Measurements from ENCODE around the gene GALNT13.

The GALNT13 gene

DNA sequence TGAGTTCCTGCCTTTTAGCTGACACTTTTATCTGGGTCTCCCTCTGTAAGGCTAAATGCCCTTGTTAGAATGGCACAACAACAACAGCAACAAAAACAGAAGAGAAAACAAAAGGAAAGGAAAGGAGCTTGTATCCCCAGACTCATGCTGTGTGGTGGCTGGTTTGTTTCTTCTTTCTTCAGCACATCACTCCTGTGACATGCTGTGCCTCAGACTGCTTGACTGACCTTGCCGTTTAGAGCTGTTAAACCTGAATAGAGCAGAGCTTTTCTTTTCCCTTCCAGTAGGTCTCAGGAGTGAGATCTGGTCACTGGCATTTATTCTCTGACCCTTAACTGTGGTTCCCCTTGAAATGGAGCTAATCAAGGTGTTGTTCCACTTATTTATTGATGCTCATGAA is 18.9 kb downstream of the GALNT13 start:
- in situ Hi-C loops (cut with MboI; ENCODE audit: low sequenced_read_pairs), result no loop called here
- Histone ChIP-seq H3K4me1 (no peaks in the 10 kb centered on the region), H3K9me3 (no peaks in the 10 kb centered on the region), H3K4me3 (no peak overlapping the region), H3K36me3 (replicated peaks) (no peaks in the 10 kb centered on the region), H3K27me3 (ENCODE audit: low read depth) (no peaks in the 10 kb centered on the region)
- no peak for DNase-seq (ENCODE audit: low spot score in 2 of 2)

GRCh38 chr2:153891051-153891450 is 19.3 kb downstream of the GALNT13 start:
- Histone ChIP-seq H3K4me3 (no peak overlapping the region), H3K4me1 (no peaks in the 10 kb centered on the region), H3K9me3 (no peaks in the 10 kb centered on the region), H3K27me3 (ENCODE audit: low read depth) (no peaks in the 10 kb centered on the region), H3K36me3 (replicated peaks) (no peaks in the 10 kb centered on the region)
- DNase-seq (ENCODE audit: low spot score in 2 of 2), result no peak
- in situ Hi-C loops (cut with MboI; ENCODE audit: low sequenced_read_pairs), result no loop called here

DNA sequence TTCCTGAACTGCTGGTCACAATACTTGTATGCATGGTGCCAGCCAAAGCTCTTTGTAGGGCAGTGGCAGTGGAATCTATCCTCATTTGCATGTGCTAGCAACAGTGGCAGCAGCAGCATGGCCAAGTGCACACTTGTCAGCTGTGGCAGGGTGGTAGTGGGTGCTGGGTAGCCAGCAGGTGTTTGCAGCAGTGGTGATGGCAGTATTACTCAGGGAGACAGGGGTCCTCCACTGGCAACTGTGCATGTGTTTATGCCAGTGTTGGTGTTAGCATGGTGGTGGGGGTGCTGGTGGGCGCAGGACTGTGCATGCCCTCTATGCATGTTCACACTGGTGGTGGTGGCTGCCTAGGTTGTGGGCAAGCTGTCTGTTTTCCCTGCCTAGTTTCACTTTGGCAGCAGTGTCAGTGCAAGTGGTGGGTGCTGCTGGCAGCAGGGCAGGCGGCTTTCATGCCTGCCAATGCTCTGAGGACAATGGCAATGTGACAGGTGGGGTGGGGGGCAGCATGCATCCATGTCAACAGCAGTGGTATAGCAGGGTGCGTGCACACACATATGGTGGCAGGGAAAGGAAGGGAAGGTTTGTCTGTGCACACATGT is 41.2 kb downstream of the GALNT13 start:
- H3K4me1 ChIP-seq, result no peaks in the 10 kb centered on the region; the same call in 1 of the 2 replicates
- no peak for DNase-seq (ENCODE audit: low spot score in 2 of 2)

GRCh38 chr2:153917570-153917969 is 45.8 kb downstream of the GALNT13 start:
- H3K27me3 ChIP-seq (ENCODE audit: low read depth), result no peaks in the 10 kb centered on the region
- H3K4me1 ChIP-seq, result no peaks in the 10 kb centered on the region
- no peaks in the 10 kb centered on the region for H3K36me3 ChIP-seq (replicated peaks)
- DNase-seq (ENCODE audit: low spot score in 2 of 2), result no peak
- no peaks in the 10 kb centered on the region for H3K9me3 ChIP-seq
- in situ Hi-C loops (cut with MboI; ENCODE audit: low sequenced_read_pairs), result no loop called here
- no peak overlapping the region for H3K4me3 ChIP-seq

More for the DNA sequence above, 41.2 kb downstream of the GALNT13 start:
- Histone ChIP-seq H3K27me3 (ENCODE audit: low read depth) (no peaks in the 10 kb centered on the region), H3K4me3 (no peak overlapping the region), H3K9me3 (no peaks in the 10 kb centered on the region), H3K36me3 (replicated peaks) (no peaks in the 10 kb centered on the region)
- in situ Hi-C loops (cut with MboI; ENCODE audit: low sequenced_read_pairs), result no loop called here

DNA sequence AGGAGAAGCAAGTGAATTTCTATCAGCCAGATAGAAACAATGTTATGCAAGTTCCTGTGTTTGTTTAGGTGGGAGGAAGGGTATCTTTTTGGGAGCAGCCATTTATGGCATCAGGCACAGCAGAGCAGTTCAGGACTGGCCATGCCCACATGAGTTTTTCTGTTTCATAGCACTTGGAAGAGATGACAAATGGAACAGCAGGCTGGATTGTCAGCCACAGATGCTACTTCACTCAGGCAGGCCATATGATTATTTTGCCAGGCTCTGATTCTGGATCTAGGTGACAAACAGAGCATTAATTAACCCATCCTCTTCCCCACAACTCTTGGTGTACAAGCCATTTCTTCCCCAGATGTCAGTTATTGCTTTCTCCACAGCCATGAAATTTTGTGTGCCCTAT is 63.8 kb downstream of the GALNT13 start:
- in situ Hi-C loops (cut with MboI; ENCODE audit: low sequenced_read_pairs), result no loop called here
- H3K27me3 ChIP-seq (ENCODE audit: low read depth), result no peaks in the 10 kb centered on the region
- H3K4me3 ChIP-seq, result no peak overlapping the region
- no peaks in the 10 kb centered on the region for H3K9me3 ChIP-seq
- H3K4me1 ChIP-seq, result no peaks in the 10 kb centered on the region
- no peak for DNase-seq (ENCODE audit: low spot score in 2 of 2)
- H3K36me3 ChIP-seq (replicated peaks), result no peaks in the 10 kb centered on the region

- no peak for DNase-seq (ENCODE audit: low spot score in 2 of 2)
- no peak overlapping the region for H3K4me3 ChIP-seq
- no peaks in the 10 kb centered on the region for H3K9me3 ChIP-seq
- no peaks in the 10 kb centered on the region for H3K27me3 ChIP-seq (ENCODE audit: low read depth)
- no peaks in the 10 kb centered on the region for H3K4me1 ChIP-seq
- in situ Hi-C loops (cut with MboI; ENCODE audit: low sequenced_read_pairs), result no loop called here
- H3K36me3 ChIP-seq (replicated peaks), result no peaks in the 10 kb centered on the region
Measured at GRCh38 chr2:153939124-153939796, 67.5 kb downstream of the GALNT13 start.

GRCh38 chr2:153940511-153940910 is 68.8 kb downstream of the GALNT13 start:
- H3K9me3 ChIP-seq, result no peaks in the 10 kb centered on the region
- in situ Hi-C loops (cut with MboI; ENCODE audit: low sequenced_read_pairs), result no loop called here
- DNase-seq (ENCODE audit: low spot score in 2 of 2), result no peak

GRCh38 chr2:153944800-153945199 is 73.1 kb downstream of the GALNT13 start:
- no peak overlapping the region for H3K4me3 ChIP-seq
- no peak for DNase-seq (ENCODE audit: low spot score in 2 of 2)
- no peaks in the 10 kb centered on the region for H3K4me1 ChIP-seq
- no peaks in the 10 kb centered on the region for H3K36me3 ChIP-seq (replicated peaks)
- in situ Hi-C loops (cut with MboI; ENCODE audit: low sequenced_read_pairs), result no loop called here
- H3K27me3 ChIP-seq (ENCODE audit: low read depth), result no peaks in the 10 kb centered on the region
- no peaks in the 10 kb centered on the region for H3K9me3 ChIP-seq

More at GRCh38 chr2:153940511-153940910, 68.8 kb downstream of the GALNT13 start:
- Histone ChIP-seq H3K27me3 (ENCODE audit: low read depth) (no peaks in the 10 kb centered on the region), H3K4me1 (no peaks in the 10 kb centered on the region), H3K4me3 (no peak overlapping the region), H3K36me3 (replicated peaks) (no peaks in the 10 kb centered on the region)

- Histone ChIP-seq H3K27me3 (ENCODE audit: low read depth) (no peaks in the 10 kb centered on the region), H3K4me3 (no peak overlapping the region)
Measured at GRCh38 chr2:153946036-153946435, 74.3 kb downstream of the GALNT13 start.

DNA sequence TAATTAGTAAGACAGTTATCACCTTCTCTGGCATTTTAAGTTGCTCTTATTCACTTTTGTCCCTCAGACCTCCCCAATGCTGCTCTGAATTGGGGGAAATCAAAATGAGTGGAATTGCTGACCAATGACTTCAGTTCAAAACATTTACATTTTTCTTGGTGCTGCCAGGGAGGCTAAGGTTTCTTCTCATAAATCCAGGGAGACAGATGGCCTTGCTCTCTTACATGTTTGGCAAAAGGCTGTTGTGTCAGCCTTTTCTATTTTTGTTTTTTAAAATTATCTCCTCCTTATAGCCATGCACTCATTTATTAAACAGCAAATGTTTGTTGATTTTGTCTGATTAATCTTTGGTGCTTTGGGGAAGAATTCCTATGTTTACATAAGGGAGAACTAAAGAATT is 82.0 kb downstream of the GALNT13 start:
- no peak for DNase-seq (ENCODE audit: low spot score in 2 of 2)
- Histone ChIP-seq H3K4me1 (no peaks in the 10 kb centered on the region), H3K9me3 (no peaks in the 10 kb centered on the region), H3K36me3 (replicated peaks) (no peaks in the 10 kb centered on the region), H3K4me3 (no peak overlapping the region), H3K27me3 (ENCODE audit: low read depth) (no peaks in the 10 kb centered on the region)
- in situ Hi-C loops (cut with MboI; ENCODE audit: low sequenced_read_pairs), result no loop called here

More at GRCh38 chr2:153946036-153946435, 74.3 kb downstream of the GALNT13 start:
- DNase-seq (ENCODE audit: low spot score in 2 of 2), result no peak
- H3K36me3 ChIP-seq (replicated peaks), result no peaks in the 10 kb centered on the region
- in situ Hi-C loops (cut with MboI; ENCODE audit: low sequenced_read_pairs), result no loop called here
- no peaks in the 10 kb centered on the region for H3K4me1 ChIP-seq
- no peaks in the 10 kb centered on the region for H3K9me3 ChIP-seq

GRCh38 chr2:153963256-153963655 is 91.5 kb downstream of the GALNT13 start:
- no peak for DNase-seq (ENCODE audit: low spot score in 2 of 2)
- no peaks in the 10 kb centered on the region for H3K27me3 ChIP-seq (ENCODE audit: low read depth)
- H3K9me3 ChIP-seq, result no peaks in the 10 kb centered on the region
- H3K4me3 ChIP-seq, result no peak overlapping the region
- in situ Hi-C loops (cut with MboI; ENCODE audit: low sequenced_read_pairs), result no loop called here
- no peaks in the 10 kb centered on the region for H3K4me1 ChIP-seq
- no peaks in the 10 kb centered on the region for H3K36me3 ChIP-seq (replicated peaks)

DNA sequence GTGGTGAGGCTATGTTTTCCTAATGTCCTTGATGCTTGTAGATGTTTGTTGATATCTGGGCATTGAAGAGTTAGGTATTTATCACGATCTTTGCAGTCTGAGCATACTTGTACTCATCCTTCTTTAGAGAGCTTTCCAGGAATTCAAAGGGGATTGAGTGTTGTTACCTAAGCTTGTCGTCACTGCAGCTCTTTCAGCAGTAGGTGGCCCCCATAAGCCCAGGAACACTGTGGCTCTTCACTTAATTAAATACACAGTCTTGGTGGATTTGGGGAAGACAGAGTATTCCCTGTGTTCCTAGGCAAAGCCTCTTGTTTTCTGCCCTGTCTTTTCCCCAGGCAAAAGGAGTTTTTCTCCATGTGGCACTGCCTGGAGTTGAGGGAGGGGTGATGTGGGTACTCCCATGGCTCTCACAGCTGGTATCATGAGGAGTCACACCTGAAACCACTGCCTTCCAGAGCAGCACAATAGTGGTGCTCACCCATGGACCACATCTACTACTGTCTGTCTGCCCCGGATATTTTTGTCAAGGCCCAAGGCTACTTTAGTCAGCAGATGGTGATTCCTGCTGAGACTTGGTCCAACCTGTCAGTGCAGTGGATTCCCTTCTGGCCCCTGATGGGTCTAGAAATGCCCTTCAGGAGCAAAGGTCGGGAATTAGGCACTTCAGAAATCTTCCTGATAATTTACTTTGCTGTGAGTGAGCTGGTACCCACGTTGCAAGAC is 95.7 kb downstream of the GALNT13 start:
- Histone ChIP-seq H3K9me3 (no peaks in the 10 kb centered on the region), H3K27me3 (ENCODE audit: low read depth) (no peaks in the 10 kb centered on the region), H3K4me3 (no peak overlapping the region), H3K36me3 (replicated peaks) (no peaks in the 10 kb centered on the region), H3K4me1 (no peaks in the 10 kb centered on the region)
- in situ Hi-C loops (cut with MboI; ENCODE audit: low sequenced_read_pairs), result no loop called here
- DNase-seq (ENCODE audit: low spot score in 2 of 2), result no peak

DNA sequence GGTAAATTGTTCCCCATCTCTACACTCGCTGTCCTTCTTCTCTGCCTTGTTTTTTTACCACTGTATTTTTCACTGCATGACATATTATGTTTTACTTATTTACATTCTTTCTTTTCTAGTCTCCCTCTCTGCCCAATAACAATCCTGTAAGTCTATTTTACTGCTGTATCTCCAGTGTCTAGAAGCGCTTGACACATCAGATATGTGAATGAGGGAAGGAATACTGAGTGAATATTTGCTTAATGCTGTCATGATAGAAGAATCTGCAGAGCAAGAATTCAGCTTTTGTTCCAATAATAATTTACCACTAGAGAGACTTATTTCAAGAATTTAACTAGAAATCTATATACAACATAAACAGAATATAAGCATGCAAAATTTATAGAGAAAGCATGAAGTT is 99.5 kb downstream of the GALNT13 start:
- DNase-seq (ENCODE audit: low spot score in 2 of 2), result no peak
- no peaks in the 10 kb centered on the region for H3K9me3 ChIP-seq
- H3K4me3 ChIP-seq, result no peak overlapping the region
- no peaks in the 10 kb centered on the region for H3K4me1 ChIP-seq
- H3K36me3 ChIP-seq (replicated peaks), result no peaks in the 10 kb centered on the region
- in situ Hi-C loops (cut with MboI; ENCODE audit: low sequenced_read_pairs), result no loop called here
- no peaks in the 10 kb centered on the region for H3K27me3 ChIP-seq (ENCODE audit: low read depth)

- Histone ChIP-seq H3K36me3 (replicated peaks) (no peaks in the 10 kb centered on the region), H3K4me3 (no peak overlapping the region), H3K27me3 (ENCODE audit: low read depth) (no peaks in the 10 kb centered on the region), H3K4me1 (no peaks in the 10 kb centered on the region), H3K9me3 (no peaks in the 10 kb centered on the region)
- in situ Hi-C loops (cut with MboI; ENCODE audit: low sequenced_read_pairs), result no loop called here
- DNase-seq (ENCODE audit: low spot score in 2 of 2), result no peak
Measured at GRCh38 chr2:153971855-153972254, 100.1 kb downstream of the GALNT13 start.

Measured in HAP-1 (cell line).